GM11168 (cell line): ENCODE results near the gene LRP3.
"Not testable (repeated sequence)": the region's sequence is repeated elsewhere in the genome, so short reads cannot be mapped to it uniquely, and the experiment has no call there.

Experiments
- in situ Hi-C: fragments of 300-500 bp; cut with MboI; formaldehyde crosslinking; loops from one replicate; pipeline ENCODE4 v1.12.0; 2022; ENCODE audit warnings: low sequenced_read_pairs; ENCODE audit not compliant: unreplicated experiment

Gene LRP3

DNA sequence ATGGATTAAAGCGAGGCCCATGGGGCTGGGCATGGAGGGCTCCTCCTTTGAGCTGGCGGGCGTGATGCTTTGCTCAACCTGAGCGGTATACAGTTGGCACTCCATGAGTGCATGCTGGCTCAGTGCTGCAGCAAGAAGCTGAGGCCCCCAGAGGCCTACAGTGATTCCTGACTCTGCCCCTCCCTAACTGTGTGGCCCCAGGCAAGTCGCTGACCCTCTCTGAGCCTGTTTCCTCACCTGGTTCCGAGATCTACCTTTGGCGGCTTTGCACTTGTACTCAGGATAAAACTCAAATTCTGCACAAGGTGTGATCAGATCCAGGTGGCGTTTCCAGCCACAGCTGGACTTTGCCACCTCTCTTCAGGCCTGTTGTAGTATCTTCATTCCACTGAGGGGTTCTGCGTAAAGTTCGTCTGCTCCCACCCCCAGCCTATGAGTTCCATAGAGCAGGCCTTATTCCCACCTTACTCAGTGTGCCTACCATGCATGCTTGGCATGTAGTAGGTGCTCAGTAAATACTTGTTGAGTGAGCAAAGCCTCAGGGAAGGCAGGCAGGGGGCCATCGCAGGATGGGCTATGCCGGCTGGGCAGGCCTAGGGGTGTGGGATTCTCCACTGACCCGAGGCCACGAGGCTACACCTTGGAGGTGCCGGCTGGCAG lies 7.9 kb downstream of the LRP3 start:
- in situ Hi-C loops: no loop called here

GRCh38 chr19:33202546-33203507 lies 8.7 kb downstream of the LRP3 start:
- in situ Hi-C loops: no loop called here

GRCh38 chr19:33203529-33203928 lies 9.4 kb downstream of the LRP3 start:
- in situ Hi-C loops: no loop called here

DNA sequence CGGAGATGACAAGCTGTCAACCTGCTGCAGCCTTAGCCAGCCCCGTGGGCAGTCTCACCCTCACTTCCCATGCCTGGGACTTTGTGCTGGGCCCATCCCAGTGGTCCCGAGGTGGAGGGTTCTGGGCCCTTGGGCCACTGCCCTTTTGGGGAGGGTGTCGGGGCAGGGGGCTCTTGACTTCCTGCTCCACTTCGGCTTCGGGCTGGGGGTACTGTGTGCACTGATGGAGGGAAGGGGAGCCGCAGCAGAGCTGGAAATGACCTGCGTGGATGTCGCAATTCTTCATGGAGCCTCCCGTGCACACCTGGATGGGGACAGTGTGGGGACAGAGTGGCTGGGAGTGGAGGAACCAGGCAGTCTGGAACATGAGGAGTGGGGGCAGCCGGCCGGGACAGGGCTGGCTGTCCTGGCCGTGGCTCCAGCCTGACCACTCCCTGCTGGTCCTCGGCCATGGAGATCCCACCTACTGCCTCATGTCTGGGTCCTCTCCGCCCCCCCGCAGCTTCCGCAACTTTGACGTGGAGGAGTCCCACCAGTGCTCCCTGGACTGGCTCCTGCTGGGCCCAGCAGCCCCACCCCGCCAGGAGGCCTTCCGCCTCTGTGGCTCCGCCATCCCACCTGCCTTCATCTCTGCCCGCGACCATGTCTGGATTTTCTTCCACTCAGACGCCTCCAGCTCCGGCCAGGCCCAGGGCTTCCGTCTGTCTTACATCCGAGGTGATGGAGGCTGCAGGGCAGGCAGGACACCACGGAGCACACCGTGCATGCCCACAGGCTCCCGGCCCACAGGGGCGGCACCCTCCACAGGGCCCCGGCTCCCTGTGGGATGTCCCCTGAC lies 10.2 kb downstream of the LRP3 start:
- in situ Hi-C loops: no loop called here

DNA sequence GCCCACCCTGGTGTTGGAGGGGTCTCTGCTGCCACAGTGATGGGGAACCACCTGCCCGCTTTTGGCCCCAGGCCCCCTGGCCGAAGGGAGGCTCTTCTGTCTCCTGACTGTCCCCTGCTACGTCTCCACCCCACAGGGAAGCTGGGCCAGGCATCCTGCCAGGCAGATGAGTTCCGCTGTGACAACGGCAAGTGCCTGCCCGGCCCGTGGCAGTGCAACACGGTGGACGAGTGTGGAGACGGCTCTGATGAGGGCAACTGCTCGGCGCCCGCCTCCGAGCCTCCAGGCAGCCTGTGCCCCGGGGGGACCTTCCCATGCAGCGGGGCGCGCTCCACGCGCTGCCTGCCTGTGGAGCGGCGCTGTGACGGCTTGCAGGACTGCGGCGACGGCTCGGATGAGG lies 11.0 kb downstream of the LRP3 start:
- in situ Hi-C loops: no loop called here

- in situ Hi-C loops: no loop called here
These were observed 11.6 kb downstream of the LRP3 start for GRCh38 chr19:33205531-33206260.

DNA sequence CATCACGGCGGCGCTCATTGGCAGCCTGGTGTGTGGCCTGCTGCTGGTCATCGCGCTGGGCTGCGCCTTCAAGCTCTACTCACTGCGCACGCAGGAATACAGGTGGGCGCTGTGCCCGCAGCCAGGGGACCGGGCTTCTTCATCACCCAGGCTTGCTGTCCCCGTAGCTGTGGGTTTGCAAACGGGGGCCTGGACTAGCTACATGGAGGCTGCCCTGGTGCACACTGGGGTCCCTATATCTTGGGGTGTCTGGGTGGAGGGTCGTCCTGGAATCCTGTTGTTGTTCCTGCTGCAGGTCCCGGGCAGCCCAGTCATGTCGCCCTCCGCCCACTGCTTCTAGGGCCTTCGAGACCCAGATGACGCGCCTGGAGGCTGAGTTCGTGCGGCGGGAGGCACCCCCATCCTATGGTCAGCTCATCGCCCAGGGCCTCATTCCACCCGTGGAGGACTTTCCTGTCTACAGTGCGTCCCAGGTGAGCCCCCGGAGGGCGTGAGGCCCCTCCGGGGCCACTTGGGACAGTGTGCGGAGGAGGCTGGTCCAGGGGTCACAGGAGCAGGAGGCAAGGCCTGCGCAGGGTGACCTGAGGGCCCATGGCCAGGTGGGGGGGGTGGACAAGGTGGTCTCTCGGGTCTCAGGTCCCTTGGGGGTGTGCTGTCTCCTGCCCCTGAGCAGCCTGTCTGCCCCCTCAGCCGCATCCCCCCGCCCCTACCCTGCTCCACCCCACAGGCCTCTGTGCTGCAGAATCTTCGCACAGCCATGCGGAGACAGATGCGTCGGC lies 12.3 kb downstream of the LRP3 start:
- in situ Hi-C loops: no loop called here

DNA sequence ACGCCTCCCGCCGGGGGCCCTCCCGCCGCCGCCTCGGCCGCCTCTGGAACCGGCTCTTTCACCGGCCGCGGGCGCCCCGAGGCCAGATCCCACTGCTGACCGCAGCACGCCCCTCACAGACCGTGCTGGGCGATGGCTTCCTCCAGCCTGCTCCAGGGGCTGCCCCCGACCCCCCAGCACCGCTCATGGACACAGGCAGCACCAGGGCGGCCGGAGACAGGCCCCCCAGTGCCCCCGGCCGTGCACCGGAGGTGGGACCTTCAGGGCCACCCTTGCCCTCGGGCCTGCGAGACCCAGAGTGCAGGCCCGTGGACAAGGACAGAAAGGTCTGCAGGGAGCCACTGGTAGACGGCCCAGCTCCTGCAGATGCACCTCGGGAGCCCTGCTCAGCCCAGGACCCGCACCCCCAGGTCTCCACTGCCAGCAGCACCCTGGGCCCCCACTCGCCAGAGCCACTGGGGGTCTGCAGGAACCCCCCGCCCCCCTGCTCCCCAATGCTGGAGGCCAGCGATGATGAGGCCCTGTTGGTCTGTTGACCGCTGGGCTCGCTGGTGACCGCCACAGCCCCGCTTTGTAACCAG lies 13.0 kb downstream of the LRP3 start:
- in situ Hi-C loops: no loop called here

GRCh38 chr19:33207903-33208302 lies 13.8 kb downstream of the LRP3 start:
- in situ Hi-C loops: no loop called here

- in situ Hi-C loops: no loop called here
These were observed 14.3 kb downstream of the LRP3 start for GRCh38 chr19:33208371-33208895.

GRCh38 chr19:33208904-33209849 lies 15.0 kb downstream of the LRP3 start:
- in situ Hi-C loops: no loop called here

GRCh38 chr19:33209850-33210230 lies 15.7 kb downstream of the LRP3 start:
- in situ Hi-C loops: not testable (repeated sequence)

DNA sequence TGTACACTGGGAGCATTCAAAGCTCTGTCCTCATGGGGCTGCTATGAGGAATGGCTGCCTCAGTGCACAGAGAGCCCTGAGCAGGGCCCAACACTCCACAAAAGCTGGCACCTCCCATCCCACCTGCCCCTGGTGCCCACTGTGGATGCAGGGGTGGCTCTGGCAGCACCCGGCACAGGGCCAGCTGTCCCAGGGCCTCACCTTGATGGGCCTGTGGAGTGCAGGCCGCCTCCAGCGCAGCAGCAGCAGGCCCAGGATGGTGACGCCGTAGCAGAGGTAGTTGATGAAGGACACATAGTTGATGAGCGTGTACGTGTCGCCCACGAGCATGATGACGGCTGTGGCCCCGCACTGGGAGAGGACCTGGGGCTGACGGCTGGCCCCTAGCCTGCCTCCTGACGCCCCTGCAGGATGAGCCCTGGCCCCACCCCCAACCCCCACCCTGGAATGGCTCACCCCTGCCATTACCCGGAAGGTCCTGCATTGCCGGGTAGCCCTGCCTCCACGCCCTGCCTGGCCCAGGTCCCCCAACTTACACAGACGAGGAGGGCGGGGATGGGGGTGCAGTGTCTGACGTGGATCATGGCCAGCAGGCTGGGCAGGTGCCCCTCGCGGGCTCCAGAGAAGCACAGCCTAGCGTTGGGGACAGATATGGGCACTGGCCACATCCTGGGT lies 16.3 kb downstream of the LRP3 start:
- in situ Hi-C loops: no loop called here

GRCh38 chr19:33211794-33212435 lies 17.8 kb downstream of the LRP3 start:
- in situ Hi-C loops: no loop called here

DNA sequence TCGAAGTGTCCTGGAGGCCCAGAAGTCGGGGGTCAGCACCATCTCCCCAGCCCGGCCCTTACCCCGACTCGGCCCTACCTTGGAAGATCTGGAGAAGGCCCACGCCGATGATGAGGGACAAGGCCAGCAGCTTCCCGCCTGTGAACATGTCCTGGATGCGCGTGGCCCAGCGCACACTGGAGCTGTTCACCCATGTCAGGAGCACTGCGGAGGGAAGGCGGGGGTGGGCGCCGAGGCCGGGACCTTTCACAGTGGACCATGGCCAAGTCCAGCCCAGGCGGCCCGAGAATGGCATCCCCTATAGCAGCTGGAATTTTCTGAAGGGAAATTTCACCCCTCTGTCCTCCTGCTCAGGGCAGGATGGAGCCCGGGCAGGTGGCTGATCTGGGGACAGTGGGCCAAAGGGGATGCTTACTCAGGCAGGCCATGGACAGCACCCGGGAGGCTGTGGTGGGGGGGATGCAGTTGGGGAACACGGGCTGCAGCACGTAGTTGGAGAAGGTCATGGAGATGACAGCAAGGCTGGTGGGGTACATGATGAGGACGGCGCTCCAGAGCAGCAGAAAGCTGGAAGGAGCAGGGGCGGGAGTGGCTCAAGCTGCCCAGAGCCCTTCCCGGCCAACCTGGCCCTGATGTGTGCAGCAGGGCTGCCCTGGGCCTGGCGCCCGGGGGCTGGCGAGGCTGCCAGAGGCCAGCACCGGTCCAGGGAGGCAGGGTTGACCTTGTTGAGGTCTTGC lies 18.5 kb downstream of the LRP3 start:
- in situ Hi-C loops: no loop called here

GRCh38 chr19:33214596-33214995 lies 20.5 kb downstream of the LRP3 start:
- in situ Hi-C loops: no loop called here
